Measurements from ENCODE around the gene PPP1R7. TPM values are rescaled to one million over a fixed set of nuclear protein-coding genes. Genes with fewer than 3 reads are reported as not detected.

Gene PPP1R7
- total and polyA plus RNA-seq, 2 of the 4 experiments (the other 2 are of a cell fraction) = 60.8 to 70.0 TPM

DNA sequence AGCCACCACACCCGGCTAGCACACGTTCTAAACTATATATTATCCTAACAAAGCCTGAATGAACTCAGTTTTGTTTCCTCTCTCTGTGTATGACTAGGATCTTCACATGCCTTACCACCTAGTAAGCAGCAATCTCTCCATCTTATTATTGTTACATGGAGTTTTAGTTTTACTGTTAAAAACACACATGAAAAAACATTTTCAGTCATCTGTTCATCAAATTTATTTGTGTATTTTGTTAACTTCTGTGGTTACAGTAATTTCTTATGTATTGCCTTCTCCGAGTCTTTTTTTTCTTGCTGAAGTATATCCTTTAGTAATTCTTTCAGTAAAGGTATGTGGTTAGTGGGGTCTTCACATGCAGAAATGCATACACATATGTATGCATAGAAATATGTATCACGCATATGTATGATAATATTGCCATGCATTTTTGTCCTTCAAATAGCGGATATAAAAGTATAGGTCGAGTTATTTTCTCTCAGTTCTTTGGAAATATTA is 69.6 kb downstream of the PPP1R7 start:
- no peak overlapping the region for H3K14ac ChIP-seq (replicated peaks; ENCODE audit: low read depth, low read length)
- no peak overlapping the region for H3K4ac ChIP-seq (ENCODE audit: low read depth, low read length)
- peaks cover 7% of the 10 kb centered on the region; the same call in 1 of the 2 replicates for H3K27me3 ChIP-seq (ENCODE audit: control insufficient read depth, insufficient read depth, low read length)
- in situ Hi-C loops (cut with MboI; ENCODE audit: low sequenced_read_pairs) (loop anchor here (5.0 kb wide), 1 partner anchor 368 kb away; no protein-coding TSS in a partner anchor), intact Hi-C loops (cut with micrococcal nuclease) (loop anchor here (5.0 kb wide), 2 partner anchors 308 to 368 kb away; no protein-coding TSS in a partner anchor), dilution Hi-C loops (cut with HindIII; ENCODE audit: low sequenced_read_pairs, unreplicated experiment) (no loop called here)
- no peak overlapping the region for H2BK5ac ChIP-seq (ENCODE audit: low read depth, low read length, poor library complexity, severe bottlenecking)
- H3K9me1 ChIP-seq (ENCODE audit: insufficient read depth, low read length) = peaks cover 5% of the 10 kb centered on the region; the same call in 1 of the 2 replicates
- H2BK20ac ChIP-seq (ENCODE audit: low read depth, low read length) = no peak overlapping the region
- no TSS peak for BruUV-seq (replicated peaks)
- H3K79me1 ChIP-seq (ENCODE audit: low read depth in 1 of 2, low read length in 2 of 2) = peaks cover 0 to 18% of the 10 kb centered on the region in 2 experiments; a peak in 1 of 4 replicates
- H3K27ac ChIP-seq (ENCODE audit: insufficient read depth, low read length) = no peak overlapping the region
- no peak overlapping the region for H2BK15ac ChIP-seq (ENCODE audit: low read depth, low read length)
- H3K36me3 ChIP-seq (ENCODE audit: control insufficient read depth, insufficient read depth, low read length) = peaks cover 1% of the 10 kb centered on the region; the same call in 1 of the 2 replicates
- H3K9me3 ChIP-seq (ENCODE audit: control insufficient read depth, insufficient read depth, low read length) = no peaks in the 10 kb centered on the region
- no peak overlapping the region for H2AK5ac ChIP-seq (ENCODE audit: low read depth, low read length)
- peaks cover 13% of the 10 kb centered on the region; the same call in 1 of the 2 replicates for H3K4me1 ChIP-seq (ENCODE audit: control insufficient read depth, insufficient read depth, low read length)
- DNase-seq (peak; percentile 14), ATAC-seq (ENCODE audit: low read depth) (no peak)
- no peak overlapping the region for H2AK9ac ChIP-seq (replicated peaks; ENCODE audit: low read depth, low read length, poor library complexity)
- no peak overlapping the region for H3K4me3 ChIP-seq (ENCODE audit: insufficient read depth, low read depth, low read length)
- H4K8ac ChIP-seq (ENCODE audit: low read depth in 2 of 2, low read length in 2 of 2) = no peak overlapping the region
- H4K5ac ChIP-seq (ENCODE audit: low read depth, low read length) = no peak overlapping the region
- no CpG with 5 or more reads among the region's 6 CpGs for WGBS, 2 experiments (ENCODE audit: extremely low coverage in 2 of 2, insufficient read length in 1 of 2)
- H2AFZ ChIP-seq (replicated peaks; ENCODE audit: low read length, poor library complexity) = no peak overlapping the region
- H3K23ac ChIP-seq (ENCODE audit: low read depth, low read length) = no peak overlapping the region
- no peak overlapping the region for H2BK120ac ChIP-seq (ENCODE audit: low read depth, low read length)
- H3K18ac ChIP-seq (ENCODE audit: low read depth, low read length) = no peak overlapping the region
- TF ChIP-seq BHLHE40 (IDR thresholded peaks at IDR 0.05; ENCODE audit: low read depth, low read length) (no peak), NFE2L2 (IDR thresholded peaks at IDR 0.05; ENCODE audit: low read depth, low read length) (no peak), SMC3 (IDR thresholded peaks at IDR 0.05; ENCODE audit: low read depth, low read length) (no peak), MAZ (IDR thresholded peaks at IDR 0.05; ENCODE audit: borderline replicate concordance, low read depth, low read length) (no peak), MAFK (IDR thresholded peaks at IDR 0.05; ENCODE audit: low read depth, low read length) (no peak), RFX5 (IDR thresholded peaks at IDR 0.05; ENCODE audit: low read depth, low read length) (no peak), MXI1 (IDR thresholded peaks at IDR 0.05; ENCODE audit: borderline replicate concordance, low read depth, low read length) (no peak), RCOR1 (IDR thresholded peaks at IDR 0.05; ENCODE audit: insufficient replicate concordance, low read length) (no peak), FOS (IDR thresholded peaks at IDR 0.05; ENCODE audit: low read depth, low read length) (no peak)
- TF ChIP-seq, protein P1, sequence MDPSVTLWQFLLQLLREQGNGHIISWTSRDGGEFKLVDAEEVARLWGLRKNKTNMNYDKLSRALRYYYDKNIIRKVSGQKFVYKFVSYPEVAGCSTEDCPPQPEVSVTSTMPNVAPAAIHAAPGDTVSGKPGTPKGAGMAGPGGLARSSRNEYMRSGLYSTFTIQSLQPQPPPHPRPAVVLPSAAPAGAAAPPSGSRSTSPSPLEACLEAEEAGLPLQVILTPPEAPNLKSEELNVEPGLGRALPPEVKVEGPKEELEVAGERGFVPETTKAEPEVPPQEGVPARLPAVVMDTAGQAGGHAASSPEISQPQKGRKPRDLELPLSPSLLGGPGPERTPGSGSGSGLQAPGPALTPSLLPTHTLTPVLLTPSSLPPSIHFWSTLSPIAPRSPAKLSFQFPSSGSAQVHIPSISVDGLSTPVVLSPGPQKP (IDR thresholded peaks at IDR 0.05; ENCODE audit: borderline replicate concordance, low read depth, low read length) = no peak
- TF ChIP-seq, protein P2, sequence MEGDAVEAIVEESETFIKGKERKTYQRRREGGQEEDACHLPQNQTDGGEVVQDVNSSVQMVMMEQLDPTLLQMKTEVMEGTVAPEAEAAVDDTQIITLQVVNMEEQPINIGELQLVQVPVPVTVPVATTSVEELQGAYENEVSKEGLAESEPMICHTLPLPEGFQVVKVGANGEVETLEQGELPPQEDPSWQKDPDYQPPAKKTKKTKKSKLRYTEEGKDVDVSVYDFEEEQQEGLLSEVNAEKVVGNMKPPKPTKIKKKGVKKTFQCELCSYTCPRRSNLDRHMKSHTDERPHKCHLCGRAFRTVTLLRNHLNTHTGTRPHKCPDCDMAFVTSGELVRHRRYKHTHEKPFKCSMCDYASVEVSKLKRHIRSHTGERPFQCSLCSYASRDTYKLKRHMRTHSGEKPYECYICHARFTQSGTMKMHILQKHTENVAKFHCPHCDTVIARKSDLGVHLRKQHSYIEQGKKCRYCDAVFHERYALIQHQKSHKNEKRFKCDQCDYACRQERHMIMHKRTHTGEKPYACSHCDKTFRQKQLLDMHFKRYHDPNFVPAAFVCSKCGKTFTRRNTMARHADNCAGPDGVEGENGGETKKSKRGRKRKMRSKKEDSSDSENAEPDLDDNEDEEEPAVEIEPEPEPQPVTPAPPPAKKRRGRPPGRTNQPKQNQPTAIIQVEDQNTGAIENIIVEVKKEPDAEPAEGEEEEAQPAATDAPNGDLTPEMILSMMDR (conservative IDR thresholded peaks at IDR 0.05; ENCODE audit: low read depth, low read length) = no peak
- TF ChIP-seq, protein P3, sequence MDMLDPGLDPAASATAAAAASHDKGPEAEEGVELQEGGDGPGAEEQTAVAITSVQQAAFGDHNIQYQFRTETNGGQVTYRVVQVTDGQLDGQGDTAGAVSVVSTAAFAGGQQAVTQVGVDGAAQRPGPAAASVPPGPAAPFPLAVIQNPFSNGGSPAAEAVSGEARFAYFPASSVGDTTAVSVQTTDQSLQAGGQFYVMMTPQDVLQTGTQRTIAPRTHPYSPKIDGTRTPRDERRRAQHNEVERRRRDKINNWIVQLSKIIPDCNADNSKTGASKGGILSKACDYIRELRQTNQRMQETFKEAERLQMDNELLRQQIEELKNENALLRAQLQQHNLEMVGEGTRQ (IDR thresholded peaks at IDR 0.05; ENCODE audit: low read depth, low read length) = no peak
- H3K56ac ChIP-seq (ENCODE audit: extremely low read depth, insufficient read depth, low read length) = no peak overlapping the region
- no peak overlapping the region for H3K4me2 ChIP-seq (ENCODE audit: low read depth, low read length)
- POLR2A ChIA-PET (ENCODE audit: unreplicated experiment) = no interaction called here
- CTCF ChIA-PET = interaction anchor here (0.7 kb wide), 1 partner anchor 8 kb away, joined by 3 read pairs; no protein-coding TSS in a partner anchor
- no peak overlapping the region for H3K9ac ChIP-seq (ENCODE audit: low read depth, low read length)
- no peak overlapping the region for H4K91ac ChIP-seq (ENCODE audit: insufficient read depth, low read depth, low read length)
- H4K20me1 ChIP-seq (ENCODE audit: insufficient read depth, low read length) = peaks cover 26% of the 10 kb centered on the region

Data from IMR-90 (cell line).